Measurements from ENCODE around the gene MAP3K20.
"Not testable (repeated sequence)": the region's sequence is repeated elsewhere in the genome, so short reads cannot be mapped to it uniquely, and the experiment has no call there.

The MAP3K20 gene

DNA sequence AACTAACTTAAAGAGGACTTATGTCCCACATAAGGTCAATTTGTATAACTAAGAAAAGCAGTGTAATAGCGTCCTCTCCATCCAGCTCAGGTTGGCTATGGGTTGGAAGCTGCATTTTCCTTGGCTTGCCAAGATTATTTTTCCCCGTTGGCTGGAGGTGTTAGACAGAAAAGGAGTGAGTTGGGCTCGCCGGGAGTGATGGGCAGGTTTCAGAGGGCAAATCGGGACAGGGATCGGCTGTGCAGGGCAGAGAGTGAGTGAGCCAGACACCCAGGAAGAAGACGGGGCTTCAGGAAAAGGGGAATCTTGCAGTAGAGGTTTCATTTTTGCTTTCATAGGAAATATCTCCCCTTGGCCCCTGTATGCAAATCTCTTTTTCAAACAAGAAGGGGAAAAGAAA lies 41.5 kb upstream of the MAP3K20 start:
- Histone ChIP-seq H3K36me3 (no peaks in the 10 kb centered on the region), H3K4me3 (no peak overlapping the region), H3K4me2 (peak overlapping the region in 2 of 11 experiments; percentile 7 to 20; a peak in 1 of 22 replicates), H3K27me3 (no peaks in the 10 kb centered on the region), H3K4me1 (peaks cover 0 to 20% (median 14%) of the 10 kb centered on the region in 10 experiments; a peak in 14 of 20 replicates), H4K20me1 (no peaks in the 10 kb centered on the region), H3K27ac (no peak overlapping the region), H3K9me3 (replicated peaks in 1 of 11) (no peaks in the 10 kb centered on the region), H3K9ac (no peak overlapping the region)
- TF ChIP-seq Cebpa-rat (IDR thresholded peaks at IDR 0.05): no peak

DNA sequence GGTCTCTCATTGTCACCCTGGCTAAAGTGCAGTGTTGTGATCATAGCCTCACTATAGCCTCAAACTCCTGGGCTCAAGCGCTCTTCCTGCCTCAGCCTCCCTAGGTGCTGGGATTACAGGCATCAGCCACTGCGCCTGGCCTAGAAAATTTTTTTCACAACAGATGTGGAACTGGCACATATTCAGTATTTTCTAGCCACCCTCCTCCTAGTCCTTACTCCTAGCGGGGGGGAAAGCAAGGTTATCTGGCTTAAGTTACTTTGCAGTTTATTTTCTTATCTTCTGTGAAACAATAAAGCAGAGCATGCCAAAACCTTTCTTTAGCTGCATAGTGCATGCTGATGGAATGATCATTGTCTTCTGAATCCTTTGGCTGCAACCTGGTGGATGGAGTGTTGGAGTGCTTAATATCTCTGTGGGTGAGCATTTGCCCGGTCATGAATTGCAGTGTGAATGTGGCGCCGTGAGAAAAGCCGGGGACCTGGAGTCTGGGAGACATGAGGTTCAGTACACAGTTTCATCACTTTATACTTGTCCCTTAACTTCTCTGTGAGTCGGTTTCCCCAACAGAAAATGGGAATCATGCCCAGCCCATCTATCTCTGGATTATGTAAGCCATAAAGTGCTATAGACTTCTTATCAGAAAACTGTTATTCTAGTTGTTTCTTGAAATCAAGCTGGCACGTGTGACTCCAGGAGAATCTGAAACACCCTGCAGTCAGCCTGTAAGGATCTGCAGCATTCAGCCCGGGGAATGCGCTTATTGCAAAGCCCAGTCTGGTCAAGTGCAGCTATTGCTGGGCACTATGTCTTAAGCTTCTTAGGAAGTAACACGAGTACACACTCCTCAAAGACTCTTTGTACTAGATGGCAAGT lies 38.2 kb upstream of the MAP3K20 start:
- TF ChIP-seq Cebpa-rat (IDR thresholded peaks at IDR 0.05): no peak
- Histone ChIP-seq H3K9me3 (replicated peaks in 1 of 11) (no peaks in the 10 kb centered on the region), H3K27me3 (no peaks in the 10 kb centered on the region), H3K27ac (no peak overlapping the region), H3K9ac (no peak overlapping the region), H3K36me3 (no peaks in the 10 kb centered on the region), H3K4me2 (no peak overlapping the region), H3K4me3 (no peak overlapping the region), H4K20me1 (no peaks in the 10 kb centered on the region), H3K4me1 (peaks cover 0 to 5% (median 0%) of the 10 kb centered on the region in 10 experiments; a peak in 2 of 20 replicates)

DNA sequence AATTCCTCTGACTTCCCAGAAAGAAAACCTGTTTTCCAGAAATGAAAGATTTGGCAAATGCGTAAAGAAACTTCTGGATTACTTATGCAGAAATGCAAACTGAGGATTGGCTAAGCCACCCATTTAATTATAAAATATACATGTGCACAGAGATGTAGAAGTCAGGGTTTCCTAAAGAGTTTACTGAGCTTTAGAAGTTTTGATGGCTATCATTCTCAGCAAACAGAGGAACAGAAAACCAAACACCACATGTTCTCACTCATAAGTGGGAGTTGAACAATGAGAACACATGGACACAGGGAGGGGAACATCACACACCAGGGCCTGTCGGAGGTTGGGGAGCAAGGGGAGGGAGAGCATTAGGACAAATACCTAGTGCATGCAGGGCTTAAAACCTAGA lies 37.4 kb upstream of the MAP3K20 start:
- H3K4me3 ChIP-seq; H3K9ac ChIP-seq; H3K27me3 ChIP-seq; H3K4me2 ChIP-seq; H4K20me1 ChIP-seq; H3K36me3 ChIP-seq; H3K27ac ChIP-seq; H3K9me3 ChIP-seq (replicated peaks in 1 of 11); H3K4me1 ChIP-seq: not testable (repeated sequence)

DNA sequence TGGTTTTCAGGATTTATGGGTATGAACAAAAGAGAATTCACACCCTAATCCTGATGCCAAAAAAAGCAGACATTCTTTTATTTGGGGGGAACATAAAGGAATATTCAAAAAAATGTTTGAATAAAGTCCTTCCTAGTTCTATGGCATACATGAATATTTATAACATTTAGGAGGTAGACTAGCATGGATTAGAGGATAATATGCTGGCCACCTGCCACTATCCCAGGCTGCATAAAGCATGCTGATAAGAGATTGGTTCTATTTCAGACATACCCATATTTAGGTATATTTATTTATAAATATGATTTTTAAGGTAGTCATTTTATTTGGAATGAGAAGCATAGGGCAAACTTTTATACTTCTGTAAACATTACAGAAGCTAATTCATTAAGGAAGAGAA lies 34.9 kb upstream of the MAP3K20 start:
- Histone ChIP-seq H3K4me1 (peaks cover 0 to 12% (median 0%) of the 10 kb centered on the region in 10 experiments; a peak in 5 of 20 replicates), H4K20me1 (no peaks in the 10 kb centered on the region), H3K9me3 (replicated peaks in 1 of 11) (no peaks in the 10 kb centered on the region), H3K36me3 (no peaks in the 10 kb centered on the region), H3K9ac (no peak overlapping the region), H3K4me2 (no peak overlapping the region), H3K27ac (no peak overlapping the region), H3K4me3 (no peak overlapping the region), H3K27me3 (no peaks in the 10 kb centered on the region)
- no peak for TF ChIP-seq Cebpa-rat (IDR thresholded peaks at IDR 0.05)

DNA sequence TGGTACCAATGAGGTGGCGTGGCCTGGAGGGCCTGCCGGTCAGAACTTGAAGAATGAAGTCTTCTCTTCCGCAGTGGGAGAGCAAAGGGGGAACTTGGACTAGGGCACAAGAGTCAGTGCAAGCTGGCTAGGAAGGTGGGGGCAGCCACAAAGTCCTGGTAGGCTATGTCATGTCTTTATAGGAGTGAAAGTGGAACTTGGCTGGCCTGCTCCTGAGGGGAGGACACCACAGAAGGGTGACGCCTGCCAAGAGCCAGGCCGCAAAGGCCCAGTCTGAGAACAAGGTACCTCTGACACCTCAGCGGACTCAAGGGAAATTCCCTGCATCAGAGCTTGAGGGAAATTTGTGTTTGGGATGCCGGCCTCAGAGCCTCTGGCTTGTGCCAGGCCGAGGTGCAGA lies 32.2 kb upstream of the MAP3K20 start:
- no peaks in the 10 kb centered on the region for H3K36me3 ChIP-seq
- H3K4me1 ChIP-seq: peaks cover 0 to 37% (median 11%) of the 10 kb centered on the region in 10 experiments; a peak in 14 of 20 replicates
- H3K4me2 ChIP-seq: peak overlapping the region in 3 of 11 experiments; percentile 8 to 38 (median 18); a peak in 3 of 22 replicates
- TF ChIP-seq Cebpa-rat (IDR thresholded peaks at IDR 0.05): no peak
- H3K9ac ChIP-seq: no peak overlapping the region
- no peaks in the 10 kb centered on the region for H4K20me1 ChIP-seq
- H3K9me3 ChIP-seq (replicated peaks in 1 of 11): no peaks in the 10 kb centered on the region
- no peaks in the 10 kb centered on the region for H3K27me3 ChIP-seq
- no peak overlapping the region for H3K4me3 ChIP-seq
- peak overlapping the region in 1 of 11 experiments; percentile 22; a peak in 1 of 22 replicates for H3K27ac ChIP-seq

DNA sequence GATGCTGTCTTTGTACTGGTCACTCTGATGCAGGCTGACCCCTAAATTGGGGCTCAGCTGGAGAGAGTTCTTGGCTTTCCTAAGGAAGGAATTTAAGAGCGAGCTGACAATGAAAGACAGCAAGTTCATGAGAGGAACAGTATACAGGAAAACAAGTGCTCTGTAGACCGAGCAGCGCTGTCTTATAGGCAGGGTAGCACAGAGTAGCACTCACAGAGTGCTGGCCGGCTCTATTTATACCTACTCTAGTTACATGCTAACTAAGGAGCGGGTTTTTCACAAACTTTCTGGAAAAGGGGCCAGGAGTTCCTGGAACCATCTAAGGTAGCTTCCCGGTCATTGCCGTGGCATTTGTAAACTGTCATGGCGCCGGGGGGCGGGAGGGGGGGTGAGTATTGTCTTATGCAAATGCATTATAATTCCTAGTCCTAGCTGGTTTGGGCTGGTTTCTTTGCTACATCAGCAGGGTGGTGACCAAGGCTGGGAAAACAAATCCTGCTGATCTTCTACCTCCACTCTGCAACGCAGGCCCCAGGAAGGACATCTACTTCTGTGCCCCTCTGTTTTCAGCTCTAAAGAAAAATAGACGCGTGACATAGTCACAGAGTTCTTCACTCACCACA lies 31.6 kb upstream of the MAP3K20 start:
- H3K4me3 ChIP-seq: no peak overlapping the region
- no peak overlapping the region for H3K9ac ChIP-seq
- H3K36me3 ChIP-seq: no peaks in the 10 kb centered on the region
- H3K4me1 ChIP-seq: peaks cover 0 to 42% (median 15%) of the 10 kb centered on the region in 10 experiments; a peak in 14 of 20 replicates
- no peaks in the 10 kb centered on the region for H3K27me3 ChIP-seq
- no peaks in the 10 kb centered on the region for H4K20me1 ChIP-seq
- H3K9me3 ChIP-seq (replicated peaks in 1 of 11): no peaks in the 10 kb centered on the region
- peak overlapping the region in 1 of 11 experiments; percentile 22; a peak in 1 of 22 replicates for H3K27ac ChIP-seq
- no peak for TF ChIP-seq Cebpa-rat (IDR thresholded peaks at IDR 0.05)
- H3K4me2 ChIP-seq: peak overlapping the region in 2 of 11 experiments; percentile 8 to 38; a peak in 3 of 22 replicates

DNA sequence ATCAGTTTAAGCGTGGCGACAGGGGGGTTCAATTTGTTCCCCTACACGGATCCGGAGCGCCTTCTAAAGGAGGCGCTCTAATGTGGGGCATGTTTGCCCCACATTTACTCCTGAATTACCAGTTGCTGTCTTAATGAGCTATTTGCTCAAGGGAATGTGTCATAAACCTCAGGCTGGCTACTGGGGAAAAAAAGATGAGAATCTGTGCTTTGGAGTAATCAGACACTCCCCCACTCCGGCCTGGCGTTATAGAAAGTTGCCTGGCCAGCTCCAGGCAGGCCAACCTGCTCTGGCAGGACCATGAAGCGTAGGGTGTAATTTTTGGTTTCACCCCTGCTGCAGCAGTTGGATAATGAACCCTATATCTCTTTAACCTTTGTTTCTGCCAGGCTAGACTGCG lies 31.0 kb upstream of the MAP3K20 start:
- TF ChIP-seq Cebpa-rat (IDR thresholded peaks at IDR 0.05): no peak
- Histone ChIP-seq H3K4me2 (no peak overlapping the region), H3K36me3 (no peaks in the 10 kb centered on the region), H3K9ac (no peak overlapping the region), H3K9me3 (replicated peaks in 1 of 11) (no peaks in the 10 kb centered on the region), H4K20me1 (no peaks in the 10 kb centered on the region), H3K27me3 (no peaks in the 10 kb centered on the region), H3K4me3 (no peak overlapping the region), H3K4me1 (peaks cover 0 to 49% (median 22%) of the 10 kb centered on the region in 10 experiments; a peak in 15 of 20 replicates), H3K27ac (no peak overlapping the region)

DNA sequence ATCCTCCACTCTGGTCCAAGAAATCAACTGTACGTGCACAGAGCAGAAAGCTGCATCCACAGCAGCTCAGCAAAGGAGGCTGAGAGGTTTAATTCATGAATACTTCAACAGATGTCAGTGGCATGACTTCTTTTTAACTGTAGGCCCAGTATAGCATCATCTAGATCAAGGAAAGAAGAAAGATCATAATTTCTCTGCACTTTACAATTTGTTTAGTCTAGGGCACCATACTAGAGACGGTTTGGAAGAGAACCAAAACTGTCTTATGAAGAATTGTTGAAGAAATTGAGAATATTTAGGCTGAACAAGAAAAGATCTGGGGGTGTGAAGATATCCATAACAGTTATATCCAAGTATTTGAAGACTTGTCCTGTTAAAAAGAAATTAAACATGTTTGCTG lies 30.5 kb upstream of the MAP3K20 start:
- H3K27me3 ChIP-seq: no peaks in the 10 kb centered on the region
- no peaks in the 10 kb centered on the region for H3K36me3 ChIP-seq
- H3K4me2 ChIP-seq: no peak overlapping the region
- H3K9ac ChIP-seq: no peak overlapping the region
- H4K20me1 ChIP-seq: no peaks in the 10 kb centered on the region
- no peak for TF ChIP-seq Cebpa-rat (IDR thresholded peaks at IDR 0.05)
- H3K27ac ChIP-seq: no peak overlapping the region
- no peak overlapping the region for H3K4me3 ChIP-seq
- H3K4me1 ChIP-seq: peaks cover 0 to 54% (median 27%) of the 10 kb centered on the region in 10 experiments; a peak in 15 of 20 replicates
- H3K9me3 ChIP-seq (replicated peaks in 1 of 11): no peaks in the 10 kb centered on the region

DNA sequence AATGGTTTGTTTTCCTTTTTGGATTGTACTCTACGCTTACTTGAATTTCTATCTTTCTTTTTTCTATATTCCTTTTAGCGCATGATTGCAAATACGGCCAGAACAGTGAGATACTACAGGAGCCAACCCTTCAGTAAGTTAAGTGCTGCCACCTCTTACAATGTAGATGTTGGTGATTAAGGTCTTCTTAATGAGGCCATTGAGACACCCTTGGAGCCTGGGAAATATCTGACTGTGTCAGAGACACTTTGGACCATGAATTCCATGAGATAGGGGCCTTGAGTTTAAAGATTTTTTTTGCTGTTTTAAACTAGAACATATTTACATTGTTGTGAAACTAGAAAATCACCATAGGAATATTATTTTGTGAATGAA lies 27.1 kb upstream of the MAP3K20 start:
- no peak for TF ChIP-seq Cebpa-rat (IDR thresholded peaks at IDR 0.05)
- Histone ChIP-seq H3K9me3 (replicated peaks in 1 of 11) (no peaks in the 10 kb centered on the region), H3K36me3 (no peaks in the 10 kb centered on the region), H4K20me1 (no peaks in the 10 kb centered on the region), H3K27ac (peak overlapping the region in 10 of 11 experiments; percentile 30 to 87 (median 74); a peak in 20 of 22 replicates), H3K4me2 (peak overlapping the region in 9 of 11 experiments; percentile 11 to 83 (median 71); a peak in 17 of 22 replicates), H3K4me3 (no peak overlapping the region), H3K4me1 (peaks cover 0 to 68% (median 34%) of the 10 kb centered on the region in 10 experiments; a peak in 15 of 20 replicates), H3K27me3 (no peaks in the 10 kb centered on the region), H3K9ac (peak overlapping the region in 7 of 11 experiments; percentile 21 to 67 (median 41); a peak in 9 of 22 replicates)
